CD14-positive monocyte (primary cell): ENCODE data around the gene RACK1. TPM values are rescaled to one million over a fixed set of nuclear protein-coding genes. Genes with fewer than 3 reads are reported as not detected.

ENCODE experiments used
- DNase-seq, 3 donors: peaks; one replicate each; pipeline ENCODE4 v3.0.0-alpha.2; 2011 to 2022
- H2AFZ ChIP-seq: 2 replicates; pipeline ENCODE4 v1.6.0; 2012; ENCODE audit warnings: mild to moderate bottlenecking, low read depth, low read length, inconsistent platforms; ENCODE audit not compliant: insufficient read depth, poor library complexity, severe bottlenecking
- H3K27ac ChIP-seq, 2 donors: 1 replicate in 1 of 2; 2 replicates in 1 of 2; pipeline ENCODE4 v1.5.1; 2012 to 2013; ENCODE audit warnings: low read length in 2 of 2, control low read depth in 1 of 2, inconsistent platforms in 1 of 2, low read depth in 1 of 2, mild to moderate bottlenecking in 1 of 2
- H3K27me3 ChIP-seq, 2 donors: one replicate each; pipeline versions ENCODE4 v1.6.0 to v1.6.1; 2011 to 2013; ENCODE audit warnings: low read length in 2 of 2; ENCODE audit not compliant: control insufficient read depth in 2 of 2, insufficient read depth in 2 of 2
- H3K36me3 ChIP-seq, 2 donors: replicated peaks in 1 of 2; 1 replicate in 1 of 2; 2 replicates in 1 of 2; pipeline versions ENCODE4 v1.5.1 to v1.6.1; 2012 to 2013; ENCODE audit warnings: low read length in 2 of 2, control low read depth in 1 of 2, inconsistent platforms in 1 of 2, mild to moderate bottlenecking in 1 of 2; ENCODE audit not compliant: insufficient read depth in 2 of 2, control insufficient read depth in 1 of 2
- H3K4me1 ChIP-seq, 2 donors: 1 replicate in 1 of 2; 2 replicates in 1 of 2; pipeline versions ENCODE4 v1.5.1 to v1.6.1; 2012 to 2013; ENCODE audit warnings: low read length in 2 of 2, control low read depth in 1 of 2, inconsistent platforms in 1 of 2, mild to moderate bottlenecking in 1 of 2, moderate library complexity in 1 of 2; ENCODE audit not compliant: insufficient read depth in 2 of 2, control insufficient read depth in 1 of 2
- H3K4me2 ChIP-seq: replicated peaks from 2 replicates; pipeline ENCODE3; 2012; ENCODE audit warnings: low read length, moderate library complexity, mild to moderate bottlenecking; ENCODE audit not compliant: poor library complexity, severe bottlenecking; ENCODE audit errors: extremely low read depth
- H3K4me3 ChIP-seq, 3 experiments: fragments of 200-600 bp in 1 of 3; sonication (generic) in 1 of 3; replicated peaks in 1 of 3; 1 replicate in 2 of 3; 2 replicates in 1 of 3; pipeline ENCODE4 v1.5.1; 2011 to 2013; ENCODE audit warnings: low read length in 3 of 3, mild to moderate bottlenecking in 3 of 3, control low read depth in 2 of 3, low read depth in 2 of 3, inconsistent platforms in 1 of 3, moderate library complexity in 1 of 3
- H3K79me2 ChIP-seq: 2 replicates; pipeline ENCODE4 v1.6.0; 2012; ENCODE audit warnings: mild to moderate bottlenecking, control low read depth, inconsistent platforms, low read length, moderate library complexity; ENCODE audit not compliant: insufficient read depth
- H3K9ac ChIP-seq: 2 replicates; pipeline ENCODE4 v1.6.0; 2017; ENCODE audit warnings: low read length, mild to moderate bottlenecking; ENCODE audit not compliant: insufficient read depth, poor library complexity, severe bottlenecking
- H3K9me3 ChIP-seq, 2 donors: replicated peaks in 1 of 2; 1 replicate in 1 of 2; 2 replicates in 1 of 2; pipeline versions ENCODE4 v1.5.1 to v1.6.1; 2012 to 2013; ENCODE audit warnings: low read length in 2 of 2, control low read depth in 1 of 2; ENCODE audit not compliant: control insufficient read depth in 1 of 2, insufficient read depth in 1 of 2
- H4K20me1 ChIP-seq: 2 replicates; pipeline ENCODE4 v1.6.0; 2012; ENCODE audit warnings: mild to moderate bottlenecking, low read length, control low read depth, moderate library complexity; ENCODE audit not compliant: insufficient read depth
- H3K27ac Mint-ChIP-seq, 7 donors: one replicate each; pipeline ENCODE4 v1.8.0; 2020; ENCODE audit warnings: mild to moderate bottlenecking in 7 of 7, mixed read lengths in 7 of 7, moderate library complexity in 6 of 7, inconsistent platforms in 2 of 7
- H3K27me3 Mint-ChIP-seq, 3 donors: one replicate each; pipeline ENCODE4 v1.8.0; 2021 to 2022; ENCODE audit warnings: low read depth in 3 of 3, mild to moderate bottlenecking in 3 of 3, mixed read lengths in 3 of 3, moderate library complexity in 3 of 3, inconsistent platforms in 1 of 3
- H3K36me3 Mint-ChIP-seq, 2 donors: one replicate each; pipeline ENCODE4 v1.8.0; 2020; ENCODE audit warnings: mixed read lengths in 2 of 2, inconsistent platforms in 1 of 2, mild to moderate bottlenecking in 1 of 2
- H3K4me1 Mint-ChIP-seq: one replicate; pipeline ENCODE4 v1.8.0; 2020; ENCODE audit warnings: mild to moderate bottlenecking, mixed read lengths
- H3K4me3 Mint-ChIP-seq, 2 donors: one replicate each; pipeline ENCODE4 v1.8.0; 2020; ENCODE audit warnings: mild to moderate bottlenecking in 2 of 2, mixed read lengths in 2 of 2, moderate library complexity in 1 of 2
- H3K9me3 Mint-ChIP-seq, 7 donors: one replicate each; pipeline ENCODE4 v1.8.0; 2020 to 2022; ENCODE audit warnings: mixed read lengths in 7 of 7, mild to moderate bottlenecking in 6 of 7, moderate library complexity in 6 of 7, inconsistent platforms in 2 of 7
- WGBS: methylation state at CpG from one replicate; pipeline ENCODE4 v1.1.5; 2013; ENCODE audit warnings: missing lambda C conversion rate; ENCODE audit not compliant: insufficient coverage; 5-methylcytosine and 5-hydroxymethylcytosine counted together
- intact Hi-C, 2 donors: fragments of 100-400 bp; cut with micrococcal nuclease; formaldehyde crosslinking; loops; one replicate each; pipeline versions ENCODE4 v1.15.0 to v1.15.1; 2023
- polyA plus RNA-seq, 3 donors: library from polyadenylated mRNA; depleted of rRNA in 1 of 3; unstranded in 2 of 3; stranded (reverse) in 1 of 3; fragments of 300-500 nt in 2 of 3; fragments of >200 nt in 1 of 3; fragmentation: Illumina TruSeq in 2 of 3; gene quantifications; 1 replicate in 2 of 3; 2 replicates in 1 of 3; pipeline ENCODE4 v1.2.3, GENCODE V29; 2012 to 2021
- TF ChIP-seq, protein P1 (sequence below): fragments of 200-600 bp; IDR thresholded peaks from one replicate; pipeline ENCODE4 v1.8.0; 2022; ENCODE audit warnings: antibody characterized with exemption, mild to moderate bottlenecking

Gene RACK1
- polyA plus RNA-seq, 3 donors: 1,150 to 2,356 (median 1,195) TPM

DNA sequence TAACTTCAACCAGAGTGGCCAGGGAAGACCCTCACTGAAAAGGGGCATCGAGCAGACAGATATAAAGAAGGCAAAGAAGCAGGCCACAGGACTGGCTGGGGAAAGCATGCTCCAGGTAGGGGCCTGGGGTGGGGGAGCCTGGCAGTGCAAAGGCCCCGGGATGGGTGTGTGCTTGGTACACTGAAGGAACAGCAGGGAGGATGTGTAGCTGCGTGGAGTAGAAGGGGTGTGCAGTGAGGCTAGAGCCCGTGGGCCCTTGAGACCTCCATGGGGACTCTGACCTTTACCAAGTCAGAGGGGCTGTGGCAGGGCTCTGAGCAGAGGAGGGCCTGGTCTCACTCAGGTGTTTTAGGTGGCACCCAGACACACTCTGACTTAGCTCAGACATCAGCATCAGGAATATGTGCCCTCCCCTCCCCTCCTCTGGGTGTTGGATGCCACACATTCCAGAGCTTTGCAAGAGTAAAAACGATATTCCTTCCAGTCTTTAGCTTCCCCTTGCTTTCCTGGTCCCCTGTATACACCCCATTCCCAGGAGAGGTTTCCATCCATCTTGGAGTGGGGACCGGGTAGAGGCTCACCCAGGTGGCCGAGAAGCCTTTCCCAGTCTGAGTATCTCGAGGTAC, 46.3 kb downstream of the RACK1 start:
- no peaks in the 10 kb centered on the region for H3K9me3 ChIP-seq
- H3K27me3 ChIP-seq: no peaks in the 10 kb centered on the region
- H3K27ac ChIP-seq: no peak overlapping the region
- intact Hi-C loops: no loop called here
- no peak overlapping the region for H3K4me3 ChIP-seq
- no peak for DNase-seq
- Mint-ChIP-seq H3K36me3 (peaks cover 22 to 60% of the 10 kb centered on the region in 2 donors), H3K4me3 (no peak overlapping the region), H3K27me3 (peaks cover 0 to 1% (median 0%) of the 10 kb centered on the region in 3 donors), H3K4me1 (peaks cover 30% of the 10 kb centered on the region), H3K27ac (peak overlapping the region in 1 of 7 donors; percentile 50), H3K9me3 (peaks cover 0 to 3% (median 0%) of the 10 kb centered on the region in 7 donors)
- no peaks in the 10 kb centered on the region for H3K79me2 ChIP-seq
- no peak overlapping the region for H3K9ac ChIP-seq
- H2AFZ ChIP-seq: no peak overlapping the region
- peaks cover 24 to 27% of the 10 kb centered on the region in 2 donors for H3K4me1 ChIP-seq
- no peak overlapping the region for H3K4me2 ChIP-seq
- peaks cover 0 to 30% of the 10 kb centered on the region in 2 donors for H3K36me3 ChIP-seq
- H4K20me1 ChIP-seq: no peaks in the 10 kb centered on the region
- WGBS: 85% methylated on average over 4 of the region's 8 CpGs
- TF ChIP-seq, protein P1, sequence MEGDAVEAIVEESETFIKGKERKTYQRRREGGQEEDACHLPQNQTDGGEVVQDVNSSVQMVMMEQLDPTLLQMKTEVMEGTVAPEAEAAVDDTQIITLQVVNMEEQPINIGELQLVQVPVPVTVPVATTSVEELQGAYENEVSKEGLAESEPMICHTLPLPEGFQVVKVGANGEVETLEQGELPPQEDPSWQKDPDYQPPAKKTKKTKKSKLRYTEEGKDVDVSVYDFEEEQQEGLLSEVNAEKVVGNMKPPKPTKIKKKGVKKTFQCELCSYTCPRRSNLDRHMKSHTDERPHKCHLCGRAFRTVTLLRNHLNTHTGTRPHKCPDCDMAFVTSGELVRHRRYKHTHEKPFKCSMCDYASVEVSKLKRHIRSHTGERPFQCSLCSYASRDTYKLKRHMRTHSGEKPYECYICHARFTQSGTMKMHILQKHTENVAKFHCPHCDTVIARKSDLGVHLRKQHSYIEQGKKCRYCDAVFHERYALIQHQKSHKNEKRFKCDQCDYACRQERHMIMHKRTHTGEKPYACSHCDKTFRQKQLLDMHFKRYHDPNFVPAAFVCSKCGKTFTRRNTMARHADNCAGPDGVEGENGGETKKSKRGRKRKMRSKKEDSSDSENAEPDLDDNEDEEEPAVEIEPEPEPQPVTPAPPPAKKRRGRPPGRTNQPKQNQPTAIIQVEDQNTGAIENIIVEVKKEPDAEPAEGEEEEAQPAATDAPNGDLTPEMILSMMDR: no peak

DNA sequence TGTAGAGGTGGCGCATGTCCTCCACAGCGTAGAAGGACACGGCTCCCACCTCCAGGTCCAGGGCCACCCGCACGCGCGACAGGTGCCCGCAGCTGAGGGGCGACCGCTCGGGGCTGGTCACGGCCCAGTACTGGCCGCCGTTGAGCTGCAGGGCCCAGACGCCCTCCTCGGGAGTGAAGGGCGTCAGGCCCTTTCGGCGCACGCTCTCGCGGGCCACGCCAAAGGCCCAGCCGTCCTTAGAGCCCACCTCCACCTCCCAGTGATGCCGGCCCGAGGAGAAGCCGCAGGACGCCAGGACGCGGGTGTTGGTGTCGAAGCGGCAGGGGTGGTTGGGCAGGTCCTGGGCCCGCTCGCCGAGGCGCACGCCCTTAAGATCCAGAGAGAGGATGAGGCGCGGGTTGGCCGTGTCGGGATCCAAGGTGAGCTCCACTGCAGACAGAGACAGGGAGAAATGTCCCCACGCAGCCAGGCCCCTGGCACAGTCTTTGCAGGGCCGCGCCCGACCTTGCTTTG, 48.4 kb downstream of the RACK1 start:
- Histone ChIP-seq H3K27me3 (peaks cover 0 to 4% of the 10 kb centered on the region in 2 donors), H3K36me3 (peaks cover 0 to 30% of the 10 kb centered on the region in 2 donors), H3K9ac (no peak overlapping the region), H3K4me3 (no peak overlapping the region), H3K79me2 (no peaks in the 10 kb centered on the region), H3K9me3 (no peaks in the 10 kb centered on the region), H3K4me2 (no peak overlapping the region), H4K20me1 (no peaks in the 10 kb centered on the region), H3K27ac (no peak overlapping the region), H2AFZ (no peak overlapping the region), H3K4me1 (peaks cover 26 to 27% of the 10 kb centered on the region in 2 donors)
- H3K27ac Mint-ChIP-seq: peak overlapping the region in 1 of 7 donors; percentile 52
- peaks cover 0 to 11% (median 2%) of the 10 kb centered on the region in 3 donors for H3K27me3 Mint-ChIP-seq
- peaks cover 0 to 3% (median 0%) of the 10 kb centered on the region in 7 donors for H3K9me3 Mint-ChIP-seq
- intact Hi-C loops: no loop called here
- TF ChIP-seq, protein P1: no peak
- H3K4me1 Mint-ChIP-seq: peaks cover 27% of the 10 kb centered on the region
- 93% methylated on average over 39 of the region's 45 CpGs for WGBS
- peaks cover 22 to 52% of the 10 kb centered on the region in 2 donors for H3K36me3 Mint-ChIP-seq
- no peak for DNase-seq
- no peak overlapping the region for H3K4me3 Mint-ChIP-seq
